CD4-positive, alpha-beta T cell (primary cell): ENCODE measurements around the gene DAPK1. TPM values are rescaled to one million over a fixed set of nuclear protein-coding genes. Genes with fewer than 3 reads are reported as not detected.

Source experiments
- ATAC-seq: fragments of 200-7000 bp; cut with Tn5 transposase; one replicate; pipeline ENCODE4 v1.10.0; 2022; ENCODE audit warnings: mild to moderate bottlenecking; ENCODE audit not compliant: poor library complexity
- CTCF ChIA-PET: fragments of 350-600 bp; sonication (Branson Sonifier 250); formaldehyde crosslinking; loops from one replicate; lab custom pipeline; 2021; ENCODE audit warnings: antibody characterized with exemption, inconsistent platforms; lab: Charles Lee
- POLR2A ChIA-PET: fragments of 350-600 bp; sonication (Branson Sonifier 250); formaldehyde crosslinking; loops from one replicate; lab custom pipeline; 2021; ENCODE audit warnings: antibody characterized with exemption, inconsistent platforms; lab: Charles Lee
- DNase-seq, 14 experiments: peaks; one replicate each; pipeline ENCODE4 v3.0.0-alpha.2; 2013 to 2020; ENCODE audit warnings: mixed read lengths in 2 of 14
- H3K27ac ChIP-seq, 2 donors: one replicate each; pipeline versions ENCODE4 v1.5.1 to v1.7.0; 2013; ENCODE audit warnings: low read length in 2 of 2, low read depth in 1 of 2, mild to moderate bottlenecking in 1 of 2
- H3K27me3 ChIP-seq, 2 experiments: 1 replicate in 1 of 2; 2 replicates in 1 of 2; pipeline versions ENCODE4 v1.6.1 to v1.7.0; 2013; ENCODE audit warnings: low read length in 2 of 2, control low read depth in 1 of 2, mild to moderate bottlenecking in 1 of 2, moderate library complexity in 1 of 2; ENCODE audit not compliant: insufficient read depth in 2 of 2, control insufficient read depth in 1 of 2
- H3K36me3 ChIP-seq: one replicate; pipeline ENCODE4 v1.6.1; 2013; ENCODE audit warnings: low read length, control low read depth; ENCODE audit not compliant: insufficient read depth
- H3K4me1 ChIP-seq: one replicate; pipeline ENCODE4 v1.6.1; 2013; ENCODE audit warnings: low read length, control low read depth; ENCODE audit not compliant: insufficient read depth
- H3K4me3 ChIP-seq: one replicate; pipeline ENCODE4 v1.5.1; 2013; ENCODE audit warnings: mild to moderate bottlenecking, low read length, moderate library complexity
- H3K9me3 ChIP-seq, 2 experiments: 1 replicate in 1 of 2; 2 replicates in 1 of 2; pipeline versions ENCODE4 v1.6.1 to v1.7.0; 2013; ENCODE audit warnings: low read length in 2 of 2, mild to moderate bottlenecking in 2 of 2, control low read depth in 1 of 2, moderate library complexity in 1 of 2; ENCODE audit not compliant: control insufficient read depth in 1 of 2, insufficient read depth in 1 of 2
- H3K27ac Mint-ChIP-seq: one replicate; pipeline ENCODE4 v1.8.0; 2020; ENCODE audit warnings: mixed read lengths
- H3K27me3 Mint-ChIP-seq: one replicate; pipeline ENCODE4 v1.8.0; 2021; ENCODE audit warnings: mixed read lengths
- H3K36me3 Mint-ChIP-seq: one replicate; pipeline ENCODE4 v1.8.0; 2021; ENCODE audit warnings: low read depth, mixed read lengths
- H3K4me1 Mint-ChIP-seq: one replicate; pipeline ENCODE4 v1.8.0; 2021; ENCODE audit warnings: low read depth, mixed read lengths
- H3K4me3 Mint-ChIP-seq: one replicate; pipeline ENCODE4 v1.8.0; 2020; ENCODE audit warnings: mild to moderate bottlenecking, mixed read lengths
- H3K9me3 Mint-ChIP-seq: one replicate; pipeline ENCODE4 v1.8.0; 2020; ENCODE audit warnings: mixed read lengths
- CTCF ChIP-seq: fragments of 200-600 bp; IDR thresholded peaks from one replicate; pipeline ENCODE4 v1.8.0; 2022; ENCODE audit warnings: antibody characterized with exemption, mild to moderate bottlenecking
- intact Hi-C, 2 experiments: fragments of 100-400 bp; cut with DNase I in 1 of 2; cut with micrococcal nuclease in 1 of 2; formaldehyde crosslinking; loops; one replicate each; pipeline versions ENCODE4 v1.15.1 to v1.9.0; 2023 to 2025; cut with DNase I, micrococcal nuclease
- total RNA-seq, 174 experiments: library from RNA in 2 of 174; stranded (reverse) in 2 of 174; gene quantifications; one replicate each; pipeline ENCODE4 v1.2.3 and lab custom pipeline; 2021 to 2026

Gene DAPK1
- total RNA-seq, 2 experiments from 2014 or later: 2.7 TPM

GRCh38 chr9:87610200-87611155 is 112.8 kb downstream of the DAPK1 start:
- Mint-ChIP-seq H3K27me3 (peaks cover 13% of the 10 kb centered on the region), H3K27ac (no peak overlapping the region), H3K9me3 (no peaks in the 10 kb centered on the region), H3K4me3 (no peak overlapping the region), H3K4me1 (peaks cover 22% of the 10 kb centered on the region), H3K36me3 (no peaks in the 10 kb centered on the region)
- ATAC-seq (no peak), DNase-seq (no peak)
- ChIA-PET CTCF (no interaction called here), POLR2A (no interaction called here)
- TF ChIP-seq CTCF: no peak
- Histone ChIP-seq H3K4me1 (peaks cover 3% of the 10 kb centered on the region), H3K27me3 (no peaks in the 10 kb centered on the region), H3K36me3 (no peaks in the 10 kb centered on the region), H3K9me3 (peaks cover 0 to 3% of the 10 kb centered on the region in 2 experiments), H3K27ac (no peak overlapping the region), H3K4me3 (no peak overlapping the region)
- intact Hi-C loops: no loop called here

- H3K4me1 Mint-ChIP-seq: peaks cover 15% of the 10 kb centered on the region
- Histone ChIP-seq H3K9me3 (peaks cover 0 to 3% of the 10 kb centered on the region in 2 experiments), H3K27ac (no peak overlapping the region), H3K36me3 (no peaks in the 10 kb centered on the region), H3K4me3 (no peak overlapping the region), H3K27me3 (no peaks in the 10 kb centered on the region), H3K4me1 (no peaks in the 10 kb centered on the region)
- no peak for TF ChIP-seq CTCF
- CTCF ChIA-PET: no interaction called here
- H3K4me3 Mint-ChIP-seq: no peak overlapping the region
- POLR2A ChIA-PET: no interaction called here
- ATAC-seq: no peak
- H3K27ac Mint-ChIP-seq: no peak overlapping the region
- H3K9me3 Mint-ChIP-seq: no peaks in the 10 kb centered on the region
- H3K27me3 Mint-ChIP-seq: peaks cover 4% of the 10 kb centered on the region
- no peak for DNase-seq
- intact Hi-C loops: no loop called here
- H3K36me3 Mint-ChIP-seq: no peaks in the 10 kb centered on the region
Observed at GRCh38 chr9:87611776-87612175, 114.1 kb downstream of the DAPK1 start.

- intact Hi-C loops: no loop called here
- Histone ChIP-seq H3K4me3 (no peak overlapping the region), H3K36me3 (no peaks in the 10 kb centered on the region), H3K9me3 (peaks cover 0 to 3% of the 10 kb centered on the region in 2 experiments), H3K27me3 (no peaks in the 10 kb centered on the region), H3K4me1 (no peaks in the 10 kb centered on the region), H3K27ac (no peak overlapping the region)
- POLR2A ChIA-PET: no interaction called here
- Mint-ChIP-seq H3K9me3 (no peaks in the 10 kb centered on the region), H3K36me3 (no peaks in the 10 kb centered on the region), H3K27me3 (no peaks in the 10 kb centered on the region), H3K4me3 (no peak overlapping the region), H3K4me1 (peaks cover 15% of the 10 kb centered on the region), H3K27ac (no peak overlapping the region)
- no peak for ATAC-seq
- TF ChIP-seq CTCF: no peak
- no peak for DNase-seq
- CTCF ChIA-PET: no interaction called here
Observed at GRCh38 chr9:87612536-87612935, 114.9 kb downstream of the DAPK1 start.
